Neural cell (in vitro differentiated cells): Measurements from ENCODE around the gene GLO1.

Experiments used
- CTCF ChIP-seq: fragments of 450-650 bp; IDR thresholded peaks from 2 replicates; pipeline ENCODE4 v1.5.1; 2014; ENCODE audit warnings: antibody characterized with exemption, mild to moderate bottlenecking, moderate library complexity; ENCODE audit not compliant: poor library complexity, severe bottlenecking
- EP300 ChIP-seq: fragments of 450-650 bp; conservative IDR thresholded peaks from 2 replicates; pipeline ENCODE4 v1.6.1; 2014; ENCODE audit warnings: antibody characterized with exemption, mild to moderate bottlenecking, moderate library complexity; ENCODE audit not compliant: poor library complexity, severe bottlenecking
- EZH2 ChIP-seq: fragments of 200-600, 300-800 bp; shearing (Covaris generic), sonication (generic); IDR thresholded peaks from 2 replicates; pipeline ENCODE4 v1.6.1; 2014; ENCODE audit warnings: antibody characterized with exemption, low read length, borderline replicate concordance, mild to moderate bottlenecking; ENCODE audit not compliant: insufficient read depth, poor library complexity, severe bottlenecking
- TAF1 ChIP-seq: IDR thresholded peaks from 2 replicates; pipeline ENCODE4 v1.6.1; 2012; ENCODE audit warnings: low read depth

- TF ChIP-seq TAF1 (no peak), CTCF (no peak), EZH2 (no peak), EP300 (no peak)
These were observed 5.1 kb downstream of the GLO1 start for GRCh38 chr6:38697846-38698245.
